ENCODE measurements around the gene DOCK7.
"Not testable (repeated sequence)": the region's sequence is repeated elsewhere in the genome, so short reads cannot be mapped to it uniquely, and the experiment has no call there.

The DOCK7 gene

DNA sequence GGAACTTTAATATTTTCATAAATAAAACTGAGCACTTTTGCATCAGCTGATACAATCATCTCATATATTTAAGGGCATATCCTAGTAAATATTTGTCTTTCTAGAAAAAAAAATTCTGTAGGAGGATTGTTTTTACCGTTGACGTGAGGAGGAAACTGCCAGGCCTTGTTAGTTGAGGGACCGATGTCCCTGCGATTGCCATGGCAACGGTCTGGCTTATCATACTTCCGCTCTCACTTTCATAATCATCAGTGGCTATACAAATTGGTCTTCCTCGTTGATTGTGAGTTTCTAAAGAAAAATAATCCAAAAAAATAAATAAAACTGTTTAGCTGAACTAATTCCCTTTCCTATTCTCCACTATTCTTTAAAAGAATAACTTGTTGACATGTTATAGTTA lies 160.2 kb downstream of the DOCK7 start:
- no peak for DNase-seq

DNA sequence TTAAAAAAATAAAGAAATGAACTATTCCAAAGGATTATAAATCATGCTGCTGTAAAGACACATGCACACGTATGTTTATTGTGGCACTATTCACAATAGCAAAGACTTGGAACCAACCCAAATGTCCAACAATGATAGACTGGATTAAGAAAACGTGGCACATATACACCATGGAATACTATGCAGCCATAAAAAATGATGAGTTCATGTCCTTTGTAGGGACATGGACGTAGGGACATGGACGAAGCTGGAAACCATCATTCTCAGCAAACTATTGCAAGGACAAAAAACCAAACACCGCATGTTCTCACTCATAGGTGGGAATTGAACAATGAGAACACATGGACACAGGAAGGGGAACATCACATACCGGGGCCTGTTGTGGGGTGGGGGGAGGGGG lies 160.8 kb downstream of the DOCK7 start:
- DNase-seq, result not testable (repeated sequence)

DNA sequence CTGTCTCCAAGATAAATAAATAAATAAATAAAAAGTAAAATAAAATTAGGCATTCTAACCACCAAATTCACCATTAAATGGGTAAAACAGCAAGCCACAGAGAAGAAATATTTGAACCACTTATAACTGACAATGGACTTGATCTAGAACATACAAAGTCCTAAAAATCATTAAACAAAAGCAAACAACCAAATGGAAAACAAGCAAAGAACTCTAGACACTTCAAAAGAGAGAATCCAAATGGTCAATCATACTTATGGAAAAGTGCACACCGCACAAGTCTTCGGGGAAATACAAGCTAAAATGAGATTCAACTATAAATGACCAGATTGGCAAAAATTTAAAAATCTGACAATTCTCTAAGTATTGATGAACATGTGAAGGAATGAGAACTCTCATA lies 164.3 kb downstream of the DOCK7 start:
- DNase-seq, result no peak

DNA sequence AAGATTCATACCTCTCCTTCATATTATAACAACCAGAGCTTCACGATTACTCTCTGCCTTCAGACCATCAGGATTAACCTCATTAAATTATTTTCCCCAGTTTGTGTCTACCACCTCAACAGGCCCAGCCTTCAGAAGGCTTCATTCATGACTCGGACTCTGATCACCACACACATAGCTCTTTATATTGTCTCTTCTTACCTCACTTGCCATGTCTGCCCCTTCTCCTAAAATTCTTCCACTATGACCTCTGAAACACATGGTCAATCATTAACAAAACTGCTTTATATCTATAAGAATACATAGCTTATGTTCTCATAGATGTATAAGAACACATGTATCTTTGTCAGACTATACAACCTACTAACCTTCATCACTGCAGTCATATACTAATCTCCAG lies 171.6 kb downstream of the DOCK7 start:
- DNase-seq, result no peak

DNA sequence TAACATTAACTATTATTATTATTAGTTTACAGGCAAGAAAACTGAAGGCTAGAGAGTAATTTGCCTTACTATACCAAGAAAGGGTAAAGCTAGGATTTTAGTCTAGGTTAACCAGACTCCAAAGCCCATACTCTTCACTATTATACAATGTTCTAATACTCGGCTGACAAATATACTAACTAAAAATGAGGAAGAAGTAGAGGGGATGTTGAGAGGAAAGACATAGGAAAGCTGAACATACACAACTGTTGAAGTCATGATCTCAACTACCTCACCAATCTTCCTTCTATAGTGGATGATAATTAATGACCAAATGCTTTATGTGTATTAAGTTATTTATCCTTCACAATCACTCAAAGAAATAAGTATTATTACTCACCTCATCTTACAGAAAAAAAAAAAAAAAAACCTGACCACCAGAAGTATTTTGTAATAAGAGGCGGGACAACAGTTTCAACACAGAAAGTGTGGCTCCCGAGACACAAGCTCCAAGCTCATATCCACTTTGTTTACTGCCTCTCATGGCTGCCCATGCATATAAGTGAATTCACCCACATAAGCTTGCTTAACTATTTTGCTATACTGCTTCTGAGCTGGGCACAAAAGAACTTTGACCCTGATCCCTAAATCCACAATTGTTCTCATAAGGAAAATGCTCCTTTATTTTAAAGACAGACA lies 173.3 kb downstream of the DOCK7 start:
- DNase-seq, result no peak

DNA sequence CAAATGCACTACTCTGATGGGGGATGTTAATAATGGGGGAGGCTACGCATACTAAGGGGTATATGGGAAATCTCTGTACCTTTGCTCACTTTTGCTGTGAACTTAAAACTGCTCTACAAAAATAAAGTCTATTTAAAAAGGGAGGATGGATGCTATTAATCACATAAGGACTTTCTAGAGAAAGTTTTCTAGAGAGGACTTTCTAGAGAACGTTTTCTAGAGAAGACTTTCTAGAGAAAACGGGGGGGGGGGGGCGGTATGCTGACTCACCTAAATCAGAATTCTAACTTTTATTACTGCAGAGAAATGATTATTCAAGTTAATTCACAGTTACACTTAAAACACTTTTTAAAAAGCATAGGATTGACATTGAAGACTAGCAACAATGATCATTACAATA lies 175.2 kb downstream of the DOCK7 start:
- no peak for DNase-seq

DNA sequence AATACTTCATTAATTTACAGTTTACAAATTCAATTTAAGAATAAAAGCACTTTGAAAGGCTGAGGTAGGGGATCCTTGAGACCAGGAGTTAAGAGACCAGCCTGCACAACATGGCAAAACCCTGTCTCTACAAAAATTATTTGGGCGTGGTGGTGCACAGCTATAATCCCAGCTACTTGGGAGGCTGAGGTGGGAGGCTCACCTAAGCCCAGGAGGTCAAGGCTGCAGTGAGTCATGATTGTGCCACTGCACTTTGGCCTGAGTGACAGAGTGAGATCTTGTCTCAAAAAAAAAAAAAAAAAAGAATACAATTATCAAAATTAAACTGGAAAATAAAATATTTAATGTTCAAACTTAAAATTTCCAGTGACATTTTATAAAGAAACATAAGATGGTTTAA lies 179.2 kb downstream of the DOCK7 start:
- no peak for DNase-seq

DNA sequence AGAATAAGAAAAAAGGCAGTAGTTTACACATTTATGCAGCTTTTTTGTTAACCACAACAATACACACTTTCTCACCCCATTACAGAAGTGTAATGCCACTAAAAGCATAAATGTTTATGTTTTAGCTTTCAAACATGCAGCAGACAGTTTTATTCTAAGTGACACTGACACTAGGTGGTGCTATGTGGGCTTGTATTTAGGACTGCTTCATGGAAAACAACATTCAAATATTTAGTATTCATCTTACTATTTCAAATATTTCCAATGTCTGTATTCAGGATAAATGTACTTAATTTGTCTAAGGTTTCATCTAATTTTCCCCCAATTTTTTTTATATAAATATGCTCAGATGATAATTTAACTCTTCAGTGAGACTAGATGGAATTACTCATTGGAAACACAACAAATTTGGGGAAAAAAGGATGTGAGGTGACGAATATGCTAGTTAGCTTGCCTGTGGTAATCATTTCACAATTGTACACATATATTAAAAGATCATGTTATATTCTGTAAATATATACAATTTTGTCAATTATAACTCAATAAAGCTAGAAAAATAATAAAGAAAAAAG lies 179.9 kb downstream of the DOCK7 start:
- DNase-seq, result peak; percentile 18

DNA sequence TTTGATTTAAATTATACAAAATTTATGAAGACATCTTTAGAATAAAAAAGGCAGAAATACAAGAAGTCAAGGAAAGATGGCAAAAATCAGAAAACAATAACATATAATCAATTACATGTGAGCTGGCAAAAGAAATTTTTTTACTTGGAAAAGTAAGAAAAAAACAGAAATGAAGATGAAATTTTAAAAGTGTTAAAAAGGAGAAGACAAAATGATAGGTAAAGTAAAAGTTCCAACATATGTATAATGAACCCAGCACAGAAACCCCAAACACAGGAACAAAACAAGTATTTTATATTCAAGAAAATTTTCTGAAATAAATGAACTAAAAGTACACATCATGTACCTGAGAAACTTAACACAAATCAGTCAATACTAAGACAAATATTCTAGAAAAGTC lies 188.0 kb downstream of the DOCK7 start:
- no peak for DNase-seq

DNA sequence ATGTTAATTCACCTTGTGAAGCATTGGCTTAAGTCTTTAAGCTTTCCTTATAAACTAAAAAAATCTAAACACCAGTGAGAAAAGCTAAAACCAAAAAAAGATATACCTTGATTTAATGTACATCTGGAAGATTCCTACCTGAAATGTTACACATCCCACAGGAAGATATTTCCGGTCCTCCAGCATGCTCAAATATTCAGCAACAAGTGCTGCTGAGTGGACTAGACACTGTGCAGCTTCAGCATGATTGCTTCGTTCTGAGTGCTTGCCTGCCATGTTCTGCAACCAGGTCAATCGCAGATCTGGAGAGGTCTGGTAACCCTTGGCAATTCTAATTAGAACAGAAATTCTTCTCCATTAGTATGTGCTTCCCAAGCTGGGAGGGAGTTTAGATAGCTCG lies 194.0 kb downstream of the DOCK7 start:
- DNase-seq, result no peak

DNA sequence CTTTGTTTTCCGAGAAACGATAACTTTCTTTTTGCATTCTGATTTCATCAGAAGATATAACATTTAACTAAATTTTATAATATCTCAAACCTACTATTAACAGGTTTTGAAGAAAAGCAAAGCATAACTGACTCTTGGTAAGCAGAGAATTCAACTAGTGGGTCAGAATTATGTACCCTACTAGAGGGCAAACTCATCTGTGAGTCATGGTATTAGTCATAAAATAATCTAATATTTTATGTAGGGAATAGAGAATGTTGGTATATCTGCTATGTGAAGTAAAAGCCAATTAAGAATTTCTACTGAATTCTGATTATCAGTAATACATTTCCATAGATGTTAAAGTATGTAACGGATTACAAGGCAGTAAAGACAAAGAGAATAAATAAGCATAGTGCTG lies 194.5 kb downstream of the DOCK7 start:
- no peak for DNase-seq

DNA sequence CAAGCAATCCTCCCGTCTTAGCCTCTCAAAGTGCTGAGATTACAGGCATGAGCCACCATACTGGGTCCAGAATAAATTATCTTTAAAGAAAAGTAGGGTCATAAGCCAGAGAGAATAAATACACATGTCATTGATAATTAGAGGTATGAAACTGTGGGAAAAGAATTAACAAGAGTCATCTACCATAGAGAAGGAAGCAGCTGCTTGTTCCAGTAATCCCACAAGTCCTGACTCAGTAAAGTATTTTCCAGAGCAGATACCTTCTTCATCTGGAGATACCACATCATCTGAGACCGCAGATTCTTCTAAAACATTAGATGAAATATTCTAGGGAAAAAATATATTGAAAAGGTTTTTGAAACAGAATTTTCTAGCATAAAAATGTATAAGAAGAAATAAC lies 195.7 kb downstream of the DOCK7 start:
- no peak for DNase-seq

DNA sequence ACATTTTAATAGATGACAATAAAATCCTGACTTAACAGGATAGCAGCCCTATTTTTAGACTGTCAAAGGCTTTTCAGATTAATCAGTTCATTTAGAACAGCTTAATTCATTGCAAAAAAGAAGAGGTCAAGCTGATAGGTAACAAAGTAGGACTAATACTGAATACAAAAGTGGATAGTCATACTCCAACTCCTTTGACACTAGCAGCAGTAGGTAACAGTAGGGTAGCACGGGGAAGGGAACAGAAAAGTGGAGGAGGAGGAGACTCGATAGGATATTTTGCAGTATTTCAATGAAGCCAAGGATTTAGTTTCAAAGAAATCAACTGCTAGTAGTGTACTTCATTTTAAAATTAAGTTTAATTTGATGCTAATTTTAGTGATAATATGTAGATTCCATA lies 200.2 kb downstream of the DOCK7 start:
- DNase-seq, result no peak

DNA sequence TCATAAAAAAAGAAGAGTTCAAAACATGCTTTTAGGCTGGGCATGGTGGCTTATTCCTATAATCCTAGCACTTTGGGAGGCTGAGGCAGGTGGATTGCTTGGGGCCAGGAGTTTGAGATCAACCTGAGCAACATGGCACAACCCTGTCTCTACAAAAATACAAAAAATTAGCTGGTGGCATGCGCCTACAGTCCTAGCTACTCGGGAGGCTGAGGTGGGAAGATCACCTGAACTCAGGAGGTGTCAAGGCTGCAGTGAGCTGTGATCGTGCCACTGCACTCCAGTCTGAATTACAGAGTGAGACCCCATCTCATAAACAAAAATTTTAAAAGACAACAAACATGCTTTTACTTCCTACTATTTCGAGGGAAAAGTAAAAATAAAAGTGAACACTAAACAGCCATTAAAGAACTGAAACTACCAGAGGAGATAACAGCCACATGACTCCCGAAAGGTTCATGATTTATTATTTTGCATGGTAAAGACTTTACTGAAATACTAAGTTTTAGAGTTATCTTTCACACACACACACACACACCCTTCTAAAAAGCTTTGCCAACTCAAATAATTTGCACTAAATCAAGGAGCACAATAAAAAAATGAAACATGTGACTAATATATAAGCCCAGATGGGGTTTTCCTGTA lies 203.2 kb downstream of the DOCK7 start:
- DNase-seq, result no peak

DNA sequence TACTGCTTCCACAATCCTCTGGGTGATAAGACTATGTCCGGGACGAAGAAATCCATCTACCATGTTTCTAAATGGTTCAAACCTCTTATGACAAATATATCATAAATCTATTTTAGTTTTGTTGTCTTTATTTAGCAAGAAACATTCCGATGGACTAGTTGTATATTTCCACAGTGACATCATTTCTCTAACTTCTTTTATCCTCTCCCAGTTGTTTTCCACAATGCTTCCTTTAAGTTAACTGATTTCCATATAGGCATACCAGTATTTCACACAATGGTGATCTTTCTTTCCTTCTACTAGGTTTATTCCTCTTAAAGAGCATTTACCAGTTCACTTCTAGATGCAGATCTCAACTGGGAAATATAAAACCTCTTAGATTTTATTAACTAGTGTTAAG lies 206.5 kb downstream of the DOCK7 start:
- no peak for DNase-seq

DNA sequence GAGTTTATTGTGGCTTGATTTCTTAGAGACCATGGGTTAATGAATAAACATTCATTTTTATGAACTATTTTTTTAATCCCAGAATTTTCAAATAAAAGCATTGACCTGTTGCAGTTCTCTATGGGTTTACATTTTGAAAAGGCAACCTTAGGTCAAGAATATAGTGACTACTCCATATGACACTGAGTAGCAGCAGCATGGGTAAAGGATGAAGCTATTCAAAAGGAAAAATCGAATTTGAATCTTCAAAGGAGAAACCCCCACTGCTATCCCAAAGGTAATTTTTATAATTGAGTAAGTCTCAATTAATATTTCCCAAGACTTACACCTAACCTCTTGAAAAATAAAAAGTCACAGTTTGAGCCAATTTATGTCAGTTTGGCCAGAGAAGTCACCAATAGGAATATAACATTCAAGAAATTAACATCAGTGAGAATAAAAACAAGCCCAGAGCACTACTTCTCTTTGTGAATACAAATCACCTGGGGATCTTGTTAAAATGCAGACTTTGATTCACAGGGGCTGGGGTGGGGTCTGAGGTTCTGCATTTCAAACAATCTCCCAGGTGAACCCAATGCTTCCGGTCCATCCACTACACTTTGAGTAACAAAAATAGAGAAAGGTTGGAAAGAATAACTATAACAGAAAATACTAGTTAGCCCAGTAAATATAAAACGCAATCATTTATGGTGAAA lies 211.5 kb downstream of the DOCK7 start:
- no peak for DNase-seq

DNA sequence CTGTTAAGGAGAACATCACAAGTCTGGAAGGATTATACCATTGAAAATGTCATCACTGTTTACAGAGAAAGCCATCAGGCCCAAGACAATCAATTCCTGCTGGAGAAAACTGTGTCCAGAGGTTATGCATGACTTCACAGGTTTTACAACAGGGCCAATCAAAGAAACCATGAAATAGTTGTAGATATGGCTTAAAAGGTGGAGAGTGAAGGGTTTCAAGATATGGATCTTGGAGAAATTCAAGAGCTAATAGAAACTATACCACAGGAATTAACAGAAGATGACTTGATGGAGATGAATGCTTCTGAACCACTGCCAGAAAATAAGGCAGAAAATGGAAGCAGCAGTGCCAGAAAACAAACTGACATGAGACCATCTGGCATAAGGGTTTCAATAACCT lies 221.1 kb downstream of the DOCK7 start:
- DNase-seq, result no peak

DNA sequence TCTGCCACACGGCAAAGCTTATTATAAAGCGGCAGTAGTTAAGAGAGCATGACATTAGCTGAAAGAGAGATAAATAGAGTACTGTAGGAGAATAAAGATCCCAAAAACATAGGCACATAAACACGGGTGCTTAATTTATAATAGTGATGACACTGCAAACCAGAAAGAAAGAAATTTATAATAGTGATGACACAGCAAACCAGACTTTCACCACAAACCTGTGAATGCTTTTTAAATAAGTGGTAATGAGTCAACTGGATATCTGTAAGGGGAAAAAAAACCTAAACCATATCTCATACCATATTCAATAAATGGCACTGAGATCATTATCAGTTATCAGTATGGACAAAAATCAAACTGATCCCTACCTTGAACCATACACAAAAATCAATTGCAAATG lies 225.8 kb downstream of the DOCK7 start:
- no peak for DNase-seq

DNA sequence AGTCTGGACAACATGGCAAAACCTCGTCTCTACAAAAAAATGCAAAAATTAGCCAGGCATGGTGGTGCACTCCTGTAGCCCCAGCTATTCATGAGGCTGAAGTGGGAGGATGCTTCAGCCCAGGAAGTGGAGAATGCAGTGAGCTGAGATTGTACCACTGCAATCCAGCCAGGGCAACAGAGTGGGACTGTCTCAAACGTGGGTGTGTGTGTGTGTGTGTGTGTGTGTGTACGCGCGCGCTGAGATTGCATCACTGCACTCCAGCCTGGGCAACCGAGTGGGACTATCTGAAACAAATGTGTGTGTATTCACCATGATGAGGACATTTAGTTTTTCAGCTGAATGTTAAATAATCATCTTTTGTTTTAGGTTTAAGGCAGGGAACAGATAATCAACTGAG lies 230.2 kb downstream of the DOCK7 start:
- no peak for DNase-seq

DNA sequence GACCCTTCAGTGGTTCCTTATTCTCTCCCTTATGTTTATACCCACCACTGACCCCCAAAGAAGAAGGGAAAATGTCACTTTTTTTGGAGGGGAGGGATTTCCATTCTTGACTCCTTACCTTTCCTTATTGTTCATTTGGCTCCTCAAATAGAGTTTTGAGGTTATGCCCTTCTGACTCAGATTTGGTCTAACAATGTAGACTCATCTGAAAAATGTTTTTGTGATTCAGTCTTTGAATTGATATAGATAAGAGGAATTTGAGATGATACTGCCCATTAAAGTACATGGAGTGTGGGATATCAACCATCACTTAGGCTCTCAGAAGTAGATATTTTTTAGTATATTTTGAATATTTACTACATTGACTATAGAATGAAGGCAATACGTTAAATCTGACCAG lies 235.2 kb downstream of the DOCK7 start:
- DNase-seq, result no peak

DNA sequence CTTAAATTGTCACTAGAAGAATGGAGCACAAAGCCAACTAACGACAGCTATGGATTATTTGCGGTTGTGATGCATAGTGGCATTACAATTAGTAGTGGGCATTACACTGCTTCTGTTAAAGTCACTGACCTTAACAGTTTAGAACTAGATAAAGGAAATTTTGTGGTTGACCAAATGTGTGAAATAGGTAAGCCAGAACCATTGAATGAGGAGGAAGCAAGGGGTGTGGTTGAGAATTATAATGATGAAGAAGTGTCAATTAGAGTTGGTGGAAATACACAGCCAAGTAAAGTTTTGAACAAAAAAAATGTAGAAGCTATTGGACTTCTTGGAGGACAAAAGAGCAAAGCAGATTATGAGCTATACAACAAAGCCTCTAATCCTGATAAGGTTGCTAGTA lies 237.9 kb downstream of the DOCK7 start:
- no peak for DNase-seq

DNA sequence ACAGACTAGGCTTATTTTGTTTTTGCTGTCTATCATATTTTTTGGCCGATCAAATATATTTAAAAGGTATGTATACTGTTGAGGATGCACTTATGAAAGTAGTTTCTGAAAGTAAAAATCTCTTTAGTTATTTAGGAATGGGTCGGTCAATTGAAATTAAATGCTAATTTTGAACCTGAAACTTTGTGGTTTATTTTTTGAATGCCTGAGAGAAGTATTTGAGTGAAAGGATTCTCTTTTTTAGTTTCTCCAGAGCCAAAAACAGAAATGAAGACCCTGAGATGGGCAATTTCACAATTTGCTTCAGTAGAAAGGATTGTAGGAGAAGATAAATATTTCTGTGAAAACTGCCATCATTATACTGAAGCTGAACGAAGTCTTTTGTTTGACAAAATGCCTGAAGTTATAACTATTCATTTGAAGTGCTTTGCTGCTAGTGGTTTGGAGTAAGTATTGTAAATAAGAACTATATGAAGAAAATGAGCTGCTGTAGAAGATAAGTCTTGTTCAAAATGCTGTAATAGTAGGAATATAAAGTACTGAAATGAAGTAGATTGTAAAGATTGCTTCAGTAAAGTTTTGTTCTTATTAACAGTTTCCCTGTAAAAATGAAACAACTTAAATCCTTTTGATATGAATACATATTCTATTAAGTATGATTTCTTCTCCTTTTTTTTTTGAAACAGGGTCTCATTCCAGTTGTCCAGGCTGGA lies 239.8 kb downstream of the DOCK7 start:
- DNase-seq, result no peak

DNA sequence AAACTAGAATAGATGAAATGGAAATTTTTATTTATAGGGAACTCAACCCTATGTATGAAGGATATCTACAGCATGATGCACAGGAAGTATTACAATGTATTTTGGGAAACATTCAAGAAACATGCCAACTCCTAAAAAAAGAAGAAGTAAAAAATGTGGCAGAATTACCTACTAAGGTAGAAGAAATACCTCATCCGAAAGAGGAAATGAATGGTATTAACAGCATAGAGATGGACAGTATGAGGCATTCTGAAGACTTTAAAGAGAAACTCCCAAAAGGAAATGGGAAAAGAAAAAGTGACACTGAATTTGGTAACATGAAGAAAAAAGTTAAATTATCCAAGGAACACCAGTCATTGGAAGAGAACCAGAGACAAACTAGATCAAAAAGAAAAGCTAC lies 243.5 kb downstream of the DOCK7 start:
- DNase-seq, result no peak

Measured in NCI-H1092 treated with DMSO at 0.1 percent for 48 hours (cell line).